HFFc6 (cell line): Measurements from ENCODE around the gene SCGN. TPM values are rescaled to one million over a fixed set of nuclear protein-coding genes. Genes with fewer than 3 reads are reported as not detected.

Experiments used
- DNase-seq: peaks from one replicate; pipeline ENCODE4 v3.0.0-alpha.2; 2018
- H3K27ac Mint-ChIP-seq: 2 replicates; pipeline ENCODE4 v1.8.0; 2020; ENCODE audit warnings: mild to moderate bottlenecking, mixed read lengths
- H3K27me3 Mint-ChIP-seq: 2 replicates; pipeline ENCODE4 v1.8.0; 2021; ENCODE audit warnings: mild to moderate bottlenecking, moderate library complexity, mixed read lengths; ENCODE audit not compliant: insufficient read depth
- H3K36me3 Mint-ChIP-seq: 2 replicates; pipeline ENCODE4 v1.8.0; 2021; ENCODE audit warnings: low read depth, mixed read lengths
- H3K4me1 Mint-ChIP-seq: 2 replicates; pipeline ENCODE4 v1.8.0; 2020; ENCODE audit warnings: low read depth, mixed read lengths
- H3K4me3 Mint-ChIP-seq: 2 replicates; pipeline ENCODE4 v1.8.0; 2020; ENCODE audit warnings: mild to moderate bottlenecking, moderate library complexity, mixed read lengths
- H3K9me3 Mint-ChIP-seq: 2 replicates; pipeline ENCODE4 v1.8.0; 2020; ENCODE audit warnings: mild to moderate bottlenecking, mixed read lengths
- CTCF ChIP-seq: fragments of 200-600 bp; sonication (generic); IDR thresholded peaks from 2 replicates; pipeline ENCODE4 v1.5.0; 2021; ENCODE audit warnings: antibody characterized with exemption, mild to moderate bottlenecking
- long read RNA-seq: library from polyadenylated mRNA; unstranded; transcript quantifications from one replicate; pipeline ENCODE4 v2.0.0, GENCODE V29; 2019
- total RNA-seq, 6 experiments: library from RNA; stranded (reverse); fragmentation: NEBNext Ultra II Directional; extraction: Animal tissue kit (Norgen Biotek cat#: 25700); gene quantifications; 2 replicates in 1 of 6; 3 replicates in 5 of 6; pipeline ENCODE4 v1.2.3, GENCODE V29; 2021

The SCGN gene
- total RNA-seq: not detected
- long read RNA-seq: 0 reads

- Mint-ChIP-seq H3K27ac (no peak within 1 kb of the TSS), H3K27me3 (peaks cover 4% of the 10 kb centered on the region; the same call in 1 of the 2 replicates), H3K36me3 (no peaks in the 10 kb centered on the region), H3K4me1 (0 out of 2 replicates have a peak, but pooled peaks cover 8% of the 10 kb centered on the region), H3K9me3 (no peaks in the 10 kb centered on the region), H3K4me3 (no peak within 1 kb of the TSS)
- TF ChIP-seq CTCF: no peak
- peak; percentile 25 for DNase-seq
Observed at GRCh38 chr6:25652007-25652515, at the start of gene SCGN. Gene SCGN, plus strand, starts transcription at chr6:25652215. Its CDS starts 189 bp downstream, at chr6:25652404.

- DNase-seq: no peak
- Mint-ChIP-seq H3K4me1 (peaks cover 10% of the 10 kb centered on the region), H3K27me3 (no peaks in the 10 kb centered on the region; the same call in none of the 2 replicates), H3K27ac (no peak overlapping the region), H3K9me3 (no peaks in the 10 kb centered on the region), H3K4me3 (no peak overlapping the region), H3K36me3 (no peaks in the 10 kb centered on the region)
- peak; percentile 39 for TF ChIP-seq CTCF
Observed at GRCh38 chr6:25602674-25602982, 49.4 kb upstream of the SCGN start.

GRCh38 chr6:25603251-25603650 is 48.8 kb upstream of the SCGN start:
- H3K27ac Mint-ChIP-seq: no peak overlapping the region
- no peak for DNase-seq
- H3K36me3 Mint-ChIP-seq: no peaks in the 10 kb centered on the region
- no peaks in the 10 kb centered on the region; the same call in none of the 2 replicates for H3K27me3 Mint-ChIP-seq
- no peak overlapping the region for H3K4me3 Mint-ChIP-seq
- no peaks in the 10 kb centered on the region for H3K9me3 Mint-ChIP-seq
- peaks cover 7% of the 10 kb centered on the region for H3K4me1 Mint-ChIP-seq
- no peak for TF ChIP-seq CTCF

- Mint-ChIP-seq H3K4me1 (peaks cover 7% of the 10 kb centered on the region), H3K4me3 (no peak overlapping the region), H3K27ac (no peak overlapping the region), H3K36me3 (no peaks in the 10 kb centered on the region), H3K9me3 (no peaks in the 10 kb centered on the region), H3K27me3 (peaks cover 2% of the 10 kb centered on the region)
- no peak for TF ChIP-seq CTCF
- DNase-seq: no peak
Observed at GRCh38 chr6:25606151-25606550, 45.9 kb upstream of the SCGN start.

GRCh38 chr6:25608558-25609174 is 43.3 kb upstream of the SCGN start:
- Mint-ChIP-seq H3K4me3 (no peak overlapping the region), H3K27me3 (peaks cover 2% of the 10 kb centered on the region), H3K9me3 (no peaks in the 10 kb centered on the region), H3K4me1 (peaks cover 12% of the 10 kb centered on the region), H3K36me3 (no peaks in the 10 kb centered on the region), H3K27ac (no peak overlapping the region)
- DNase-seq: no peak
- no peak for TF ChIP-seq CTCF
